Neural cell (in vitro differentiated cells): Measurements from ENCODE around the gene UIMC1. TPM values are rescaled to one million over a fixed set of nuclear protein-coding genes. Genes with fewer than 3 reads are reported as not detected.
"Not testable (repeated sequence)": the region's sequence is repeated elsewhere in the genome, so short reads cannot be mapped to it uniquely, and the experiment has no call there.

Experiments used
- H2AFZ ChIP-seq: fragments of 200-600, 300-800 bp; sonication (generic), shearing (Covaris generic); 2 replicates; pipeline ENCODE4 v1.6.0; 2014; ENCODE audit warnings: low read depth, mild to moderate bottlenecking, antibody characterized with exemption, low read length, moderate library complexity
- H3F3A ChIP-seq: fragments of 200-600 bp; shearing (Covaris generic); 2 replicates; pipeline ENCODE4 v1.6.1; 2016; ENCODE audit warnings: mild to moderate bottlenecking, moderate library complexity, mixed read lengths, antibody characterized with exemption, low read length; ENCODE audit not compliant: insufficient read depth, poor library complexity, severe bottlenecking
- H3K27ac ChIP-seq: fragments of 200-600, 300-800 bp; sonication (generic), shearing (Covaris generic); 2 replicates; pipeline ENCODE4 v1.5.1; 2014; ENCODE audit warnings: mild to moderate bottlenecking, low read length, moderate library complexity
- H3K27me3 ChIP-seq: fragments of 300-800, 200-600 bp; sonication (generic), shearing (Covaris generic); 2 replicates; pipeline ENCODE4 v1.6.0; 2014; ENCODE audit warnings: mild to moderate bottlenecking, low read depth, low read length, moderate library complexity; ENCODE audit not compliant: insufficient read depth
- H3K36me3 ChIP-seq: fragments of 300-800, 200-600 bp; sonication (generic), shearing (Covaris generic); 2 replicates; pipeline ENCODE4 v1.5.1; 2014; ENCODE audit warnings: mild to moderate bottlenecking, antibody characterized with exemption, low read length, moderate library complexity; ENCODE audit not compliant: insufficient read depth
- H3K4me2 ChIP-seq: fragments of 300-800, 200-600 bp; sonication (generic), shearing (Covaris generic); 2 replicates; pipeline ENCODE4 v1.6.0; 2014; ENCODE audit warnings: mild to moderate bottlenecking, low read length
- H3K4me3 ChIP-seq: fragments of 300-800, 200-600 bp; sonication (generic), shearing (Covaris generic); 2 replicates; pipeline ENCODE4 v1.5.1; 2014; ENCODE audit warnings: mild to moderate bottlenecking, low read length, moderate library complexity
- H3K79me2 ChIP-seq: fragments of 200-600 bp; shearing (Covaris generic); replicated peaks from 2 replicates; pipeline ENCODE4 v1.6.0; 2014; ENCODE audit warnings: mild to moderate bottlenecking, low read length, moderate library complexity; ENCODE audit not compliant: insufficient read depth
- H3K9ac ChIP-seq: fragments of 300-800, 200-600 bp; sonication (generic), shearing (Covaris generic); 2 replicates; pipeline ENCODE4 v1.6.1; 2016; ENCODE audit warnings: mild to moderate bottlenecking, low read length, mixed read lengths
- H3K9me2 ChIP-seq: fragments of 200-600 bp; shearing (Covaris generic); 2 replicates; pipeline ENCODE4 v1.6.1; 2016; ENCODE audit warnings: mild to moderate bottlenecking, low read length, mixed read lengths; ENCODE audit not compliant: insufficient read depth
- H3K9me3 ChIP-seq: fragments of 200-600, 300-800 bp; sonication (generic), shearing (Covaris generic); 2 replicates; pipeline ENCODE4 v1.6.1; 2016; ENCODE audit warnings: mild to moderate bottlenecking, mixed run types, low read length, moderate library complexity, mixed read lengths
- H4K20me1 ChIP-seq: fragments of 200-600 bp; shearing (Covaris generic); 2 replicates; pipeline ENCODE4 v1.6.1; 2016; ENCODE audit warnings: mild to moderate bottlenecking, mixed run types; ENCODE audit not compliant: insufficient read depth
- CTCF ChIP-seq: fragments of 450-650 bp; IDR thresholded peaks from 2 replicates; pipeline ENCODE4 v1.5.1; 2014; ENCODE audit warnings: antibody characterized with exemption, mild to moderate bottlenecking, moderate library complexity; ENCODE audit not compliant: poor library complexity, severe bottlenecking
- EP300 ChIP-seq: fragments of 450-650 bp; conservative IDR thresholded peaks from 2 replicates; pipeline ENCODE4 v1.6.1; 2014; ENCODE audit warnings: antibody characterized with exemption, mild to moderate bottlenecking, moderate library complexity; ENCODE audit not compliant: poor library complexity, severe bottlenecking
- EZH2 ChIP-seq: fragments of 200-600, 300-800 bp; shearing (Covaris generic), sonication (generic); IDR thresholded peaks from 2 replicates; pipeline ENCODE4 v1.6.1; 2014; ENCODE audit warnings: antibody characterized with exemption, low read length, borderline replicate concordance, mild to moderate bottlenecking; ENCODE audit not compliant: insufficient read depth, poor library complexity, severe bottlenecking
- MXI1 ChIP-seq: fragments of 450-650 bp; conservative IDR thresholded peaks from 2 replicates; pipeline ENCODE4 v1.6.1; 2014; ENCODE audit warnings: antibody characterized with exemption, mild to moderate bottlenecking; ENCODE audit not compliant: poor library complexity, severe bottlenecking
- POLR2AphosphoS5 ChIP-seq: IDR thresholded peaks from 2 replicates; pipeline ENCODE4 v1.6.1; 2012
- RAD21 ChIP-seq: fragments of 450-650 bp; conservative IDR thresholded peaks from 2 replicates; pipeline ENCODE4 v1.6.1; 2014; ENCODE audit warnings: antibody characterized with exemption, mild to moderate bottlenecking, moderate library complexity
- SMC3 ChIP-seq: fragments of 450-650 bp; conservative IDR thresholded peaks from 2 replicates; pipeline ENCODE4 v1.6.1; 2014; ENCODE audit warnings: antibody characterized with exemption, mild to moderate bottlenecking, moderate library complexity; ENCODE audit not compliant: poor library complexity
- TAF1 ChIP-seq: IDR thresholded peaks from 2 replicates; pipeline ENCODE4 v1.6.1; 2012; ENCODE audit warnings: low read depth
- polyA plus RNA-seq: library from polyadenylated mRNA; depleted of rRNA; stranded (reverse); fragments of >200 nt; gene quantifications from 2 replicates; pipeline ENCODE4 v1.2.3, GENCODE V29; 2014
- TF ChIP-seq, protein P1 (sequence below): IDR thresholded peaks from 2 replicates; pipeline ENCODE4 v1.6.1; 2012; ENCODE audit warnings: borderline replicate concordance

The UIMC1 gene
- polyA plus RNA-seq, 1 donor from 2014 or later: 74.0 TPM

DNA sequence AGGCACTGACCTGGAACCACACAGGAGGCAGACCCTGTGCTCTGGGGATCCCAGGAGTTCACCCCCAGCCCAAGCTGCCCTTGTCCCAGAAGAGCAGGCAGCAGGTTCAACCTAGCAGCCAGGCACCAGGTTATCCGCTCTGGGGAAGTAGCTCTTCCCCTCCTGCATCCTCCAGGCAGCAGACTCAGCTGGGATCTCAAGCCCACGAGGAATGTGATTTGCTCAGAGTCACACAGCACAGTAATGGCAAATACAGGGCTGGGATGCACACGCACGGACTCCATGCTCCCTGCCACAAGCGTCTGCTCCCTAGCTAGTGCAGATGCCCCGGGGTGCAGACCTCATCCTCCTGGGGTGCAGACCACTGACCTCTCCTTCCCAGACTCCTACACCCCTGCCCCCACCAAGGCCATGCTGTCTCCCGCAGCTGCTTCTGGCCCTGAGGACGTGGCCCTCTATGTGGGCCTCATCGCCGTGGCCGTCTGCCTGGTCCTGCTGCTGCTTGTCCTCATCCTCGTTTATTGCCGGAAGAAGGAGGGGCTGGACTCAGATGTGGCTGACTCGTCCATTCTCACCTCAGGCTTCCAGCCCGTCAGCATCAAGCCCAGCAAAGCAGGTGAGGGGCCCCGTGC lies 132.9 kb downstream of the UIMC1 start:
- Histone ChIP-seq H3K9ac (no peak overlapping the region), H3K27ac (no peak overlapping the region), H4K20me1 (no peaks in the 10 kb centered on the region), H3K36me3 (no peaks in the 10 kb centered on the region), H3K9me3 (no peaks in the 10 kb centered on the region), H3K4me3 (no peak overlapping the region), H3K27me3 (no peaks in the 10 kb centered on the region), H3F3A (no peaks in the 10 kb centered on the region), H2AFZ (no peak overlapping the region), H3K4me2 (no peak overlapping the region), H3K79me2 (no peaks in the 10 kb centered on the region), H3K9me2 (no peaks in the 10 kb centered on the region)
- TF ChIP-seq POLR2AphosphoS5: no peak
- TF ChIP-seq TAF1: no peak

DNA sequence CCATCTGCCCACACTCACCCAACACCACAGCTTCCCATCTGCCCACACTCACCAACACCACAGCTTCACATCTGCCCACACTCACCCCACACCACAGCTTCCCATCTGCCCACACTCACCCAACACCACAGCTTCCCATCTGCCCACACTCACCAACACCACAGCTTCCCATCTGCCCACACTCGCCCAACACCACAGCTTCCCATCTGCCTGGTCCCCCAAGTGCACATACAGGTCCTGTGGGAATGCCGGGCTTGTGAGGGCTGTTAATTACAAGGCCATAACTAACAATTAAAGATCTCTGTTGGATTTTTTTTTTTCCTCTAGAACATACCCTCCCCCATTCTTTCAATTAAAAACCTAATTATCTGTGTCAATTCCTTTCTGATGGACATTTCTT lies 133.6 kb downstream of the UIMC1 start:
- H3K27me3 ChIP-seq, H3K9ac ChIP-seq, H3K9me3 ChIP-seq, H3K9me2 ChIP-seq, H4K20me1 ChIP-seq, H3K36me3 ChIP-seq, H2AFZ ChIP-seq, H3K4me3 ChIP-seq, H3F3A ChIP-seq, H3K4me2 ChIP-seq, H3K27ac ChIP-seq, H3K79me2 ChIP-seq: not testable (repeated sequence)

DNA sequence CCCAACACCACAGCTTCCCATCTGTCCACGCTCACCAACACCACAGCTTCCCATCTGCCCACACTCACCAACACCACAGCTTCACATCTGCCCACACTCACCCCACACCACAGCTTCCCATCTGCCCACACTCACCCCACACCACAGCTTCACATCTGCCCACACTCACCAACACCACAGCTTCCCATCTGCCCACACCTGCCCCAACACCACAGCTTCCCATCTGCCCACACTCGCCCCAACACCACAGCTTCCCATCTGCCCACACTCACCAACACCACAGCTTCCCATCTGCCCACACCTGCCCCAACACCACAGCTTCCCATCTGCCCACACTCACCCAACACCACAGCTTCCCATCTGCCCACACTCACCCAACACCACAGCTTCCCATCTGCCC lies 134.0 kb downstream of the UIMC1 start:
- H3K4me3 ChIP-seq, H2AFZ ChIP-seq, H3K9me3 ChIP-seq, H3K4me2 ChIP-seq, H3K79me2 ChIP-seq, H3K36me3 ChIP-seq, H3K9me2 ChIP-seq, H3K27ac ChIP-seq, H4K20me1 ChIP-seq, H3F3A ChIP-seq, H3K27me3 ChIP-seq, H3K9ac ChIP-seq: not testable (repeated sequence)

- H3K36me3 ChIP-seq, H2AFZ ChIP-seq, H3K9me2 ChIP-seq, H3K4me2 ChIP-seq, H3K79me2 ChIP-seq, H3F3A ChIP-seq, H3K27ac ChIP-seq, H3K9me3 ChIP-seq, H3K9ac ChIP-seq, H4K20me1 ChIP-seq, H3K4me3 ChIP-seq, H3K27me3 ChIP-seq: not testable (repeated sequence)
Observed at GRCh38 chr5:176870644-176871043, 135.9 kb downstream of the UIMC1 start.

DNA sequence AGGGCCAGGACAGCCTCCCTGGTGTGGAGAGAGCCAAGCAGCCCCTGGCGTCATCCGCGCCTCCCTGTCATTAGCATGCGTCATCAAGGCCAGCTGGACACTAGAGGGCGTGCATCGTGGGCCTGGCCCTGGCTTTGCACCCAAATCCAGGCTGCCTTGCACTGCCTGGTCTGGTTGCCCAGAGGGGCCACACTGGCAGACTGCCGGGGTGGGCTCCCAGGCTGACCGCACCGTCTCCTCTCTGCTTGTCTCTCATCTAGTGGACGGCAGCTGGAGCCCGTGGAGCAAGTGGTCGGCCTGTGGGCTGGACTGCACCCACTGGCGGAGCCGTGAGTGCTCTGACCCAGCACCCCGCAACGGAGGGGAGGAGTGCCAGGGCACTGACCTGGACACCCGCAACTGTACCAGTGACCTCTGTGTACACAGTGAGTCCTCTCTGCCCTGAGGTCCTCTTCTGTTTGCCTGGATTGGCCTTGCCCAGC lies 136.4 kb downstream of the UIMC1 start:
- TF ChIP-seq, protein P1, sequence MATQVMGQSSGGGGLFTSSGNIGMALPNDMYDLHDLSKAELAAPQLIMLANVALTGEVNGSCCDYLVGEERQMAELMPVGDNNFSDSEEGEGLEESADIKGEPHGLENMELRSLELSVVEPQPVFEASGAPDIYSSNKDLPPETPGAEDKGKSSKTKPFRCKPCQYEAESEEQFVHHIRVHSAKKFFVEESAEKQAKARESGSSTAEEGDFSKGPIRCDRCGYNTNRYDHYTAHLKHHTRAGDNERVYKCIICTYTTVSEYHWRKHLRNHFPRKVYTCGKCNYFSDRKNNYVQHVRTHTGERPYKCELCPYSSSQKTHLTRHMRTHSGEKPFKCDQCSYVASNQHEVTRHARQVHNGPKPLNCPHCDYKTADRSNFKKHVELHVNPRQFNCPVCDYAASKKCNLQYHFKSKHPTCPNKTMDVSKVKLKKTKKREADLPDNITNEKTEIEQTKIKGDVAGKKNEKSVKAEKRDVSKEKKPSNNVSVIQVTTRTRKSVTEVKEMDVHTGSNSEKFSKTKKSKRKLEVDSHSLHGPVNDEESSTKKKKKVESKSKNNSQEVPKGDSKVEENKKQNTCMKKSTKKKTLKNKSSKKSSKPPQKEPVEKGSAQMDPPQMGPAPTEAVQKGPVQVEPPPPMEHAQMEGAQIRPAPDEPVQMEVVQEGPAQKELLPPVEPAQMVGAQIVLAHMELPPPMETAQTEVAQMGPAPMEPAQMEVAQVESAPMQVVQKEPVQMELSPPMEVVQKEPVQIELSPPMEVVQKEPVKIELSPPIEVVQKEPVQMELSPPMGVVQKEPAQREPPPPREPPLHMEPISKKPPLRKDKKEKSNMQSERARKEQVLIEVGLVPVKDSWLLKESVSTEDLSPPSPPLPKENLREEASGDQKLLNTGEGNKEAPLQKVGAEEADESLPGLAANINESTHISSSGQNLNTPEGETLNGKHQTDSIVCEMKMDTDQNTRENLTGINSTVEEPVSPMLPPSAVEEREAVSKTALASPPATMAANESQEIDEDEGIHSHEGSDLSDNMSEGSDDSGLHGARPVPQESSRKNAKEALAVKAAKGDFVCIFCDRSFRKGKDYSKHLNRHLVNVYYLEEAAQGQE: no peak
- TF ChIP-seq EZH2: no peak
- no peak for TF ChIP-seq TAF1
- no peak for TF ChIP-seq SMC3
- TF ChIP-seq POLR2AphosphoS5: no peak
- no peak for TF ChIP-seq MXI1
- TF ChIP-seq RAD21: no peak
- no peak for TF ChIP-seq EP300
- no peak for TF ChIP-seq CTCF
- no peak overlapping the region for H3K27ac ChIP-seq
- H3K4me3 ChIP-seq: no peak overlapping the region
- no peaks in the 10 kb centered on the region for H3F3A ChIP-seq
- no peaks in the 10 kb centered on the region for H3K36me3 ChIP-seq
- H3K9me3 ChIP-seq: no peaks in the 10 kb centered on the region
- H3K4me2 ChIP-seq: no peak overlapping the region
- no peaks in the 10 kb centered on the region for H4K20me1 ChIP-seq
- H3K79me2 ChIP-seq: no peaks in the 10 kb centered on the region
- H3K27me3 ChIP-seq: no peaks in the 10 kb centered on the region
- no peaks in the 10 kb centered on the region for H3K9me2 ChIP-seq
- H2AFZ ChIP-seq: no peak overlapping the region
- no peak overlapping the region for H3K9ac ChIP-seq
